Measurements from ENCODE around the gene RRP1B.

- no peak for TF ChIP-seq ZNF274 (IDR thresholded peaks at IDR 0.05; ENCODE audit: low read depth, low read length)
- no peak for TF ChIP-seq JUND (IDR thresholded peaks at IDR 0.05)
- no peak for TF ChIP-seq POLR2A (IDR thresholded peaks at IDR 0.05; ENCODE audit: borderline replicate concordance, extremely low read depth, insufficient read depth, insufficient read length)
- no peak for TF ChIP-seq EZH2 (IDR thresholded peaks at IDR 0.05)
- TF ChIP-seq, protein P1, sequence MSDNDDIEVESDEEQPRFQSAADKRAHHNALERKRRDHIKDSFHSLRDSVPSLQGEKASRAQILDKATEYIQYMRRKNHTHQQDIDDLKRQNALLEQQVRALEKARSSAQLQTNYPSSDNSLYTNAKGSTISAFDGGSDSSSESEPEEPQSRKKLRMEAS (IDR thresholded peaks at IDR 0.05): no peak
- no peak for TF ChIP-seq CTCF (IDR thresholded peaks at IDR 0.05 in 2 of 3, conservative IDR thresholded peaks at IDR 0.05 in 1 of 3; ENCODE audit: borderline replicate concordance in 1 of 3, insufficient read depth in 1 of 3, low read depth in 2 of 3, low read length in 2 of 3)
- TF ChIP-seq POLR2AphosphoS5 (IDR thresholded peaks at IDR 0.05; ENCODE audit: low read depth, low read length): no peak
- no peak for TF ChIP-seq YY1 (IDR thresholded peaks at IDR 0.05; ENCODE audit: extremely low read depth, insufficient replicate concordance, low read depth, low read length)
Observed at GRCh38 chr21:43731476-43731875, 72.1 kb downstream of the RRP1B start.
